ENCODE data around the gene CBLC.

CBLC gene

GRCh38 chr19:44746616-44746945, 31.1 kb upstream of the CBLC start:
- DNase-seq: no peak
- Histone ChIP-seq H3K4me1 (ENCODE audit: control extremely low read depth in 1 of 4, control insufficient read depth in 4 of 4, insufficient read depth in 4 of 4, low read length in 3 of 4) (peaks cover 10 to 81% (median 58%) of the 10 kb centered on the region in 4 experiments), H3K27me3 (replicated peaks in 2 of 5; ENCODE audit: control insufficient read depth in 4 of 5, insufficient read depth in 5 of 5, low read length in 4 of 5) (no peaks in the 10 kb centered on the region), H3K4me3 (ENCODE audit: control insufficient read depth in 1 of 7, extremely low read depth in 1 of 7, insufficient read depth in 4 of 7, low read depth in 2 of 7, low read length in 6 of 7) (no peak overlapping the region), H3K27ac (ENCODE audit: insufficient read depth in 1 of 2, low read depth in 1 of 2, low read length in 2 of 2, poor library complexity in 1 of 2, severe bottlenecking in 2 of 2) (peak overlapping the region in 1 of 2 experiments; percentile 54), H3K36me3 (ENCODE audit: control insufficient read depth in 4 of 4, insufficient read depth in 4 of 4, low read length in 3 of 4) (peaks cover 0 to 14% (median 9%) of the 10 kb centered on the region in 4 experiments), H3K9me3 (ENCODE audit: control extremely low read depth in 1 of 5, control insufficient read depth in 4 of 5, insufficient read depth in 2 of 5, low read depth in 1 of 5, low read length in 4 of 5) (no peaks in the 10 kb centered on the region)
- ChIA-PET CTCF (interaction anchor here (0.7 kb wide), 1 partner anchor 24 kb away, joined by 3 read pairs; no protein-coding TSS in a partner anchor), POLR2A (no interaction called here)
- no CpG with 5 or more reads among the region's 5 CpGs for WGBS (ENCODE audit: insufficient coverage)

GRCh38 chr19:44746946-44747738, 30.5 kb upstream of the CBLC start:
- Histone ChIP-seq H3K4me1 (ENCODE audit: control extremely low read depth in 1 of 4, control insufficient read depth in 4 of 4, insufficient read depth in 4 of 4, low read length in 3 of 4) (peaks cover 9 to 81% (median 60%) of the 10 kb centered on the region in 4 experiments), H3K9me3 (ENCODE audit: control extremely low read depth in 1 of 5, control insufficient read depth in 4 of 5, insufficient read depth in 2 of 5, low read depth in 1 of 5, low read length in 4 of 5) (no peaks in the 10 kb centered on the region), H3K36me3 (ENCODE audit: control insufficient read depth in 4 of 4, insufficient read depth in 4 of 4, low read length in 3 of 4) (peaks cover 0 to 19% (median 10%) of the 10 kb centered on the region in 4 experiments), H3K27me3 (replicated peaks in 2 of 5; ENCODE audit: control insufficient read depth in 4 of 5, insufficient read depth in 5 of 5, low read length in 4 of 5) (no peaks in the 10 kb centered on the region), H3K27ac (ENCODE audit: insufficient read depth in 1 of 2, low read depth in 1 of 2, low read length in 2 of 2, poor library complexity in 1 of 2, severe bottlenecking in 2 of 2) (peak overlapping the region in 1 of 2 experiments; percentile 83), H3K4me3 (ENCODE audit: control insufficient read depth in 1 of 7, extremely low read depth in 1 of 7, insufficient read depth in 4 of 7, low read depth in 2 of 7, low read length in 6 of 7) (peak overlapping the region in 6 of 7 experiments; percentile 58 to 85 (median 76))
- CTCF ChIA-PET: no interaction called here
- 9% methylated on average over 15 of the region's 34 CpGs for WGBS (ENCODE audit: insufficient coverage)
- DNase-seq: peak; percentile 93 to 96 (median 96)
- POLR2A ChIA-PET: interaction anchor here (0.5 to 1.4 kb wide), 3 partner anchors 23 to 137 kb away, joined by 4 to 5 read pairs (median 4); no protein-coding TSS in a partner anchor

- Histone ChIP-seq H3K27me3 (replicated peaks in 2 of 5; ENCODE audit: control insufficient read depth in 4 of 5, insufficient read depth in 5 of 5, low read length in 4 of 5) (no peaks in the 10 kb centered on the region), H3K9me3 (ENCODE audit: control extremely low read depth in 1 of 5, control insufficient read depth in 4 of 5, insufficient read depth in 2 of 5, low read depth in 1 of 5, low read length in 4 of 5) (no peaks in the 10 kb centered on the region), H3K27ac (ENCODE audit: insufficient read depth in 1 of 2, low read depth in 1 of 2, low read length in 2 of 2, poor library complexity in 1 of 2, severe bottlenecking in 2 of 2) (peak overlapping the region; percentile 61 to 83), H3K4me3 (ENCODE audit: control insufficient read depth in 1 of 7, extremely low read depth in 1 of 7, insufficient read depth in 4 of 7, low read depth in 2 of 7, low read length in 6 of 7) (peak overlapping the region; percentile 47 to 85 (median 75)), H3K36me3 (ENCODE audit: control insufficient read depth in 4 of 4, insufficient read depth in 4 of 4, low read length in 3 of 4) (peaks cover 0 to 26% (median 17%) of the 10 kb centered on the region in 4 experiments), H3K4me1 (ENCODE audit: control extremely low read depth in 1 of 4, control insufficient read depth in 4 of 4, insufficient read depth in 4 of 4, low read length in 3 of 4) (peaks cover 16 to 81% (median 60%) of the 10 kb centered on the region in 4 experiments)
- ChIA-PET POLR2A (interaction anchor here (0.5 to 1.4 kb wide), 3 partner anchors 24 to 136 kb away, joined by 4 to 5 read pairs (median 4); no protein-coding TSS in a partner anchor), CTCF (no interaction called here)
- DNase-seq: peak; percentile 58 to 82 (median 74)
- WGBS (ENCODE audit: insufficient coverage): 0% methylated on average over 11 of the region's 26 CpGs
These were observed 29.8 kb upstream of the CBLC start for GRCh38 chr19:44747739-44748425.

- peak; percentile 72 to 91 (median 89) for DNase-seq
- POLR2A ChIA-PET: interaction anchor here (0.6 to 2.0 kb wide), 4 partner anchors 13 to 27 kb away, joined by 3 to 7 read pairs (median 4); no protein-coding TSS in a partner anchor
- H3K4me3 ChIP-seq (ENCODE audit: control insufficient read depth in 1 of 7, extremely low read depth in 1 of 7, insufficient read depth in 4 of 7, low read depth in 2 of 7, low read length in 6 of 7): peak within 1 kb of the TSS; percentile 73 to 92 (median 82)
- 0% methylated on average over 51 of the region's 88 CpGs for WGBS (ENCODE audit: insufficient coverage)
- peaks cover 16 to 77% (median 57%) of the 10 kb centered on the region in 4 experiments for H3K4me1 ChIP-seq (ENCODE audit: control extremely low read depth in 1 of 4, control insufficient read depth in 4 of 4, insufficient read depth in 4 of 4, low read length in 3 of 4)
- H3K27ac ChIP-seq (ENCODE audit: insufficient read depth in 1 of 2, low read depth in 1 of 2, low read length in 2 of 2, poor library complexity in 1 of 2, severe bottlenecking in 2 of 2): peak within 1 kb of the TSS; percentile 78 to 90
- peaks cover 0 to 29% (median 17%) of the 10 kb centered on the region in 4 experiments for H3K36me3 ChIP-seq (ENCODE audit: control insufficient read depth in 4 of 4, insufficient read depth in 4 of 4, low read length in 3 of 4)
- CTCF ChIA-PET: interaction anchor here (1.0 to 1.6 kb wide), 5 partner anchors 9 to 58 kb away, joined by 3 to 17 read pairs (median 3); no protein-coding TSS in a partner anchor
- no peaks in the 10 kb centered on the region for H3K27me3 ChIP-seq (replicated peaks in 2 of 5; ENCODE audit: control insufficient read depth in 4 of 5, insufficient read depth in 5 of 5, low read length in 4 of 5)
- no peaks in the 10 kb centered on the region for H3K9me3 ChIP-seq (ENCODE audit: control extremely low read depth in 1 of 5, control insufficient read depth in 4 of 5, insufficient read depth in 2 of 5, low read depth in 1 of 5, low read length in 4 of 5)
These were observed 29.1 kb upstream of the CBLC start, which contains the start of gene BCL3 for GRCh38 chr19:44748426-44749254. Gene BCL3 (plus strand): TSS chr19:44748708. CDS start chr19:44748791, 83 bp downstream.

GRCh38 chr19:44749292-44749691, 28.4 kb upstream of the CBLC start:
- CTCF ChIA-PET: interaction anchor here (1.0 to 1.6 kb wide), 6 partner anchors 9 to 58 kb away, joined by 3 to 17 read pairs (median 3); no protein-coding TSS in a partner anchor
- Histone ChIP-seq H3K4me3 (ENCODE audit: control insufficient read depth in 1 of 7, extremely low read depth in 1 of 7, insufficient read depth in 4 of 7, low read depth in 2 of 7, low read length in 6 of 7) (peak overlapping the region; percentile 73 to 92 (median 82)), H3K4me1 (ENCODE audit: control extremely low read depth in 1 of 4, control insufficient read depth in 4 of 4, insufficient read depth in 4 of 4, low read length in 3 of 4) (peaks cover 16 to 77% (median 63%) of the 10 kb centered on the region in 4 experiments), H3K27me3 (replicated peaks in 2 of 5; ENCODE audit: control insufficient read depth in 4 of 5, insufficient read depth in 5 of 5, low read length in 4 of 5) (no peaks in the 10 kb centered on the region), H3K9me3 (ENCODE audit: control extremely low read depth in 1 of 5, control insufficient read depth in 4 of 5, insufficient read depth in 2 of 5, low read depth in 1 of 5, low read length in 4 of 5) (no peaks in the 10 kb centered on the region), H3K27ac (ENCODE audit: insufficient read depth in 1 of 2, low read depth in 1 of 2, low read length in 2 of 2, poor library complexity in 1 of 2, severe bottlenecking in 2 of 2) (peak overlapping the region; percentile 78 to 90), H3K36me3 (ENCODE audit: control insufficient read depth in 4 of 4, insufficient read depth in 4 of 4, low read length in 3 of 4) (peaks cover 0 to 29% (median 17%) of the 10 kb centered on the region in 4 experiments)
- POLR2A ChIA-PET: interaction anchor here (0.6 to 2.0 kb wide), 2 partner anchors 13 to 27 kb away, joined by 3 to 7 read pairs; no protein-coding TSS in a partner anchor
- no peak for DNase-seq
- WGBS (ENCODE audit: insufficient coverage): 0% methylated on average over 1 of the region's 1 CpG

GRCh38 chr19:44749994-44750393, 27.7 kb upstream of the CBLC start:
- H3K9me3 ChIP-seq (ENCODE audit: control extremely low read depth in 1 of 5, control insufficient read depth in 4 of 5, insufficient read depth in 2 of 5, low read depth in 1 of 5, low read length in 4 of 5): no peaks in the 10 kb centered on the region
- peak overlapping the region in 6 of 7 experiments; percentile 73 to 92 (median 81) for H3K4me3 ChIP-seq (ENCODE audit: control insufficient read depth in 1 of 7, extremely low read depth in 1 of 7, insufficient read depth in 4 of 7, low read depth in 2 of 7, low read length in 6 of 7)
- ChIA-PET CTCF (interaction anchor here (1.1 to 1.9 kb wide), 6 partner anchors 10 to 59 kb away, joined by 3 to 17 read pairs (median 4); no protein-coding TSS in a partner anchor), POLR2A (interaction anchor here (2.0 kb wide), 1 partner anchor 28 kb away, joined by 7 read pairs; no protein-coding TSS in a partner anchor)
- no peak for DNase-seq
- 92% methylated on average over 9 of the region's 10 CpGs for WGBS (ENCODE audit: insufficient coverage)
- peak overlapping the region in 1 of 2 experiments; percentile 90 for H3K27ac ChIP-seq (ENCODE audit: insufficient read depth in 1 of 2, low read depth in 1 of 2, low read length in 2 of 2, poor library complexity in 1 of 2, severe bottlenecking in 2 of 2)
- peaks cover 0 to 35% (median 17%) of the 10 kb centered on the region in 4 experiments for H3K36me3 ChIP-seq (ENCODE audit: control insufficient read depth in 4 of 4, insufficient read depth in 4 of 4, low read length in 3 of 4)
- H3K4me1 ChIP-seq (ENCODE audit: control extremely low read depth in 1 of 4, control insufficient read depth in 4 of 4, insufficient read depth in 4 of 4, low read length in 3 of 4): peaks cover 18 to 79% (median 70%) of the 10 kb centered on the region in 4 experiments
- no peaks in the 10 kb centered on the region for H3K27me3 ChIP-seq (replicated peaks in 2 of 5; ENCODE audit: control insufficient read depth in 4 of 5, insufficient read depth in 5 of 5, low read length in 4 of 5)

Data from common myeloid progenitor, CD34-positive (primary cell).